Activated CD8-positive, alpha-beta T cell treated with anti-CD3 and anti-CD28 coated beads, Interleukin-2, amount 10 ng/mL, durations not matched to agents 7 days and 5 days (primary cell): Measurements from ENCODE around the gene PRRX1. TPM values are rescaled to one million over a fixed set of nuclear protein-coding genes. Genes with fewer than 3 reads are reported as not detected.

ENCODE experiments used
- ATAC-seq: fragments of 150-1000 bp; cut with Tn5 transposase; one replicate; pipeline ENCODE4 v1.10.0; 2021; ENCODE audit warnings: moderate library complexity
- CTCF ChIA-PET: fragments of 350-600 bp; sonication (Branson Sonifier 250); formaldehyde crosslinking; loops from one replicate; lab custom pipeline; 2021; ENCODE audit warnings: antibody characterized with exemption; lab: Charles Lee
- POLR2A ChIA-PET: fragments of 350-600 bp; sonication (Branson Sonifier 250); formaldehyde crosslinking; loops from one replicate; lab custom pipeline; 2021; ENCODE audit warnings: antibody characterized with exemption; lab: Charles Lee
- DNase-seq: peaks from one replicate; pipeline ENCODE4 v3.0.0-alpha.2; 2020
- H3K27ac Mint-ChIP-seq: one replicate; pipeline ENCODE4 v1.8.0; 2021; ENCODE audit warnings: mild to moderate bottlenecking, mixed read lengths
- H3K27me3 Mint-ChIP-seq: one replicate; pipeline ENCODE4 v1.8.0; 2021; ENCODE audit warnings: low read depth, mixed read lengths
- H3K36me3 Mint-ChIP-seq: one replicate; pipeline ENCODE4 v1.8.0; 2021; ENCODE audit warnings: low read depth, mixed read lengths
- H3K4me1 Mint-ChIP-seq: one replicate; pipeline ENCODE4 v1.8.0; 2021; ENCODE audit warnings: low read depth, mixed read lengths
- H3K4me3 Mint-ChIP-seq: one replicate; pipeline ENCODE4 v1.8.0; 2021; ENCODE audit warnings: mild to moderate bottlenecking, mixed read lengths
- H3K9me3 Mint-ChIP-seq: one replicate; pipeline ENCODE4 v1.8.0; 2022; ENCODE audit warnings: mixed read lengths; ENCODE audit not compliant: insufficient read depth
- total RNA-seq, 2 experiments: library from RNA; stranded (reverse); gene quantifications; one replicate each; pipeline ENCODE4 v1.2.3, GENCODE V29; 2021

The PRRX1 gene
- total RNA-seq, 2 experiments from 2014 or later = not detected

- Mint-ChIP-seq H3K27me3 (peaks cover 52% of the 10 kb centered on the region), H3K9me3 (no peaks in the 10 kb centered on the region), H3K4me1 (peaks cover 4% of the 10 kb centered on the region), H3K27ac (no peak overlapping the region), H3K4me3 (no peak overlapping the region), H3K36me3 (peaks cover 4% of the 10 kb centered on the region)
- POLR2A ChIA-PET = no interaction called here
- CTCF ChIA-PET = interaction anchor here (1.3 kb wide), 1 partner anchor 16 kb away, joined by 3 read pairs; no protein-coding TSS in a partner anchor
- no peak for DNase-seq
- ATAC-seq = no peak
Observed at GRCh38 chr1:170657275-170657853, 6.6 kb upstream of the PRRX1 start.

- peaks cover 58% of the 10 kb centered on the region for H3K27me3 Mint-ChIP-seq
- peaks cover 4% of the 10 kb centered on the region for H3K36me3 Mint-ChIP-seq
- no peak overlapping the region for H3K4me3 Mint-ChIP-seq
- ChIA-PET POLR2A (interaction anchor here (0.5 to 0.6 kb wide), 2 partner anchors 730 to 767 kb away, joined by 3 read pairs; no protein-coding TSS in a partner anchor), CTCF (interaction anchor here (2.2 kb wide), 1 partner anchor 29 kb away, joined by 8 read pairs; no protein-coding TSS in a partner anchor)
- ATAC-seq (no peak), DNase-seq (no peak)
- no peaks in the 10 kb centered on the region for H3K9me3 Mint-ChIP-seq
- H3K27ac Mint-ChIP-seq = no peak overlapping the region
- peaks cover 5% of the 10 kb centered on the region for H3K4me1 Mint-ChIP-seq
Observed at GRCh38 chr1:170659399-170660035, 4.4 kb upstream of the PRRX1 start.

DNA sequence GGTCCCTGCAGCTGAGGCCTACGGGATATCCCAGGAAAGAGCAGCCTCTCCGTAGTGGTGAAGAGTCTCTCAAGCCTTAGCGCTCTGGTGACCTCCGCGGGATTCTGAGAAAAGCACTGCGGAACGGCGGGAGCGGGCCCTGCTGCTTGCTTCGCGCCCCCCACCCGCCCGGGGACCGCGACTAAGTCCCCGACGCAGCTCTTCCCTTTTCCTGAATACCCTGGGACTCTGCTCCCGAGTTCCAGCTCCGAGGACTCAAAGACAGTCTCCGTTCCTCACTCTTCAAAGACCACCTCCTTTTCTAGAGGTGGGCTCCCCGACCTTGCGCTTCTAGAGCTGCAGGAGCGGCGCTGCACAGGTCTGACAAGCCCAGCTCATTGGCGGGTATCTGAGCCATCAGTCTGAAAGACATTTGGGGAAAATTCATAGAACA, 3.6 kb upstream of the PRRX1 start:
- Mint-ChIP-seq H3K27me3 (peaks cover 65% of the 10 kb centered on the region), H3K9me3 (no peaks in the 10 kb centered on the region), H3K4me1 (peaks cover 5% of the 10 kb centered on the region), H3K4me3 (no peak overlapping the region), H3K36me3 (peaks cover 4% of the 10 kb centered on the region), H3K27ac (no peak overlapping the region)
- POLR2A ChIA-PET = interaction anchor here (0.5 to 0.6 kb wide), 2 partner anchors 730 to 766 kb away, joined by 3 read pairs; no protein-coding TSS in a partner anchor
- CTCF ChIA-PET = interaction anchor here (2.2 kb wide), 1 partner anchor 28 kb away, joined by 8 read pairs; no protein-coding TSS in a partner anchor
- no peak for DNase-seq
- no peak for ATAC-seq

- ChIA-PET POLR2A (no interaction called here), CTCF (interaction anchor here (0.8 to 2.2 kb wide), 2 partner anchors 28 to 565 kb away, joined by 3 to 8 read pairs; no protein-coding TSS in a partner anchor)
- ATAC-seq (no peak), DNase-seq (no peak)
- Mint-ChIP-seq H3K9me3 (no peaks in the 10 kb centered on the region), H3K4me3 (no peak overlapping the region), H3K27me3 (peaks cover 70% of the 10 kb centered on the region), H3K27ac (no peak overlapping the region), H3K4me1 (peaks cover 5% of the 10 kb centered on the region), H3K36me3 (peaks cover 4% of the 10 kb centered on the region)
Observed at GRCh38 chr1:170660871-170661645, 2.9 kb upstream of the PRRX1 start.

DNA sequence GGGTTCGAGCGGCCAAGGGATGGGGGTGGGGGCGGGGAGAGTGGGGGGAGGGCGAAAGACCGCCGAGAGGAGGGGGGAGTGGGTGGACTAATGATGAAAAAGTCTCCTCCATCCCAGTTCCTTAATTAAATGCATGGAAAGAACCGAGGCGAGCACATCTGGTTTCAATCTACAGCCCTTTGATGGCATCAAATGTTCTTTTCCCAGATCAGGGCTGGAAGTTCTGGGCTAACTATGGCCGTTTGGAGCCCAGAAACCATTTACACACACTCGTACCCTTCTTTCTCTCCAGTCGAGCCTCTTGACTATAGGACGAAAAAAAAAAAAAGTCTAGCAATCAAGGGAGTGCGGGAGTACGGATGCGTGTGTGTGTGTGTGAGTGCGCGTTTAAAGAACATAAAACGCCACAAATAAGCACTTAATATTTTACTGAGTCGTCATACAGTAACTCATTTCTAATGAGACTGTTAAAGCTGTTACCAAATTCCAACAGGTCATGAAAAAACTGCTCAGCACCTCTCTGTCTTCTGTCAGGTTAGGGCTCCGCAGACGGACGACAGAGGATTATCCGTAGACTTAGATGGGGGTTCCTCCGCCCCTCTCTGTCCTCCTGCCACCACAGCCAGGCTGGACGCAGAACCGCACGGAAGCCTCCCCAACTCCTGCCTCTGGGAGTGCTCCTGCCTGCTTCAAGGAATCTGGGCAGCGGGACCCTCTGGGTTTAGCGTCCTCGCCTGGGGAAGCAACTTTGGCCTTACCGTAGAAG, 2.1 kb upstream of the PRRX1 start:
- POLR2A ChIA-PET = no interaction called here
- Mint-ChIP-seq H3K9me3 (no peaks in the 10 kb centered on the region), H3K27me3 (peaks cover 75% of the 10 kb centered on the region), H3K27ac (no peak overlapping the region), H3K36me3 (peaks cover 8% of the 10 kb centered on the region), H3K4me1 (peaks cover 8% of the 10 kb centered on the region), H3K4me3 (peak overlapping the region; percentile 12)
- CTCF ChIA-PET = interaction anchor here (0.8 kb wide), 1 partner anchor 565 kb away, joined by 3 read pairs; no protein-coding TSS in a partner anchor
- DNase-seq = no peak
- no peak for ATAC-seq

DNA sequence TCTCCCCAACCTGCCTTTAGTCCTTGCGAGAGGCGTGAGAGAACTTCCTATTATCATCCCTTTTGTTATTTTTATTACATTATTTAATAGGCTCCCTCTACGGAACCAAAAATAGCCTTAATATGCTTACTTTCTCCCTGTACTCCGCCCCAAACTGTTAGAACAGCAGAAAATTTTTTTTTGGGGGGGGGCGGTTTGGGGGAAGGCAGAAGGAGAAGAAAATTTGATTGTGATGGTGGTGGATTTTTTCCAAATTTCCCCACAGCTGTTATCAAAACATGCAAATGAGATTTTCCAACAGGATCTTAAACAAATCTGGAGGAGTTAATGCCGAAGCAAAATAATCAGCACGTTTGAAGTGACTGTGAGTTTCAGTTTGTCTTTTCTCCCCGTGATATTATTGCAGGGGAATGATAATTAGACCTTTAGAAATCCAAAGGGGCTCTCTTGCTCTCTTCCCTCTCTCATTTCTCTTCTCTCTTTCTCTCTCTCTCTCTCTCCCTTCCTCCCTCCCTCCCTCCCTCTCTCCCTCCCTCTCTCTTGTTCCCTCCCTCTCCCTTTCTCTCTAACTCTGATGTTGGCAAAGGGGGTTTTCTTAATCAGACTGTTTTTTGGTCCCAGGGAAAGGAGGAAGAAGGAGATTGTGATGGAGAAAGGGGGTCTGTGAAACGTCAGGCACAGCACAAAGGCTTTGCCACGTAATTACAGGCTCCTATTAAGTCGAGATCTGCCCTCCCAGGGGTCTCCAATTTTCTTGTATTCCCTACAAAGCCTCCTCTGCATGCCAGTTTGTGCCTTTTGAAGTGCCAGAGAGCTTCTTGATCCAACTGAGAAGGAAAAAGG, 1.1 kb upstream of the PRRX1 start:
- Mint-ChIP-seq H3K4me3 (peak overlapping the region; percentile 12), H3K9me3 (no peaks in the 10 kb centered on the region)

DNA sequence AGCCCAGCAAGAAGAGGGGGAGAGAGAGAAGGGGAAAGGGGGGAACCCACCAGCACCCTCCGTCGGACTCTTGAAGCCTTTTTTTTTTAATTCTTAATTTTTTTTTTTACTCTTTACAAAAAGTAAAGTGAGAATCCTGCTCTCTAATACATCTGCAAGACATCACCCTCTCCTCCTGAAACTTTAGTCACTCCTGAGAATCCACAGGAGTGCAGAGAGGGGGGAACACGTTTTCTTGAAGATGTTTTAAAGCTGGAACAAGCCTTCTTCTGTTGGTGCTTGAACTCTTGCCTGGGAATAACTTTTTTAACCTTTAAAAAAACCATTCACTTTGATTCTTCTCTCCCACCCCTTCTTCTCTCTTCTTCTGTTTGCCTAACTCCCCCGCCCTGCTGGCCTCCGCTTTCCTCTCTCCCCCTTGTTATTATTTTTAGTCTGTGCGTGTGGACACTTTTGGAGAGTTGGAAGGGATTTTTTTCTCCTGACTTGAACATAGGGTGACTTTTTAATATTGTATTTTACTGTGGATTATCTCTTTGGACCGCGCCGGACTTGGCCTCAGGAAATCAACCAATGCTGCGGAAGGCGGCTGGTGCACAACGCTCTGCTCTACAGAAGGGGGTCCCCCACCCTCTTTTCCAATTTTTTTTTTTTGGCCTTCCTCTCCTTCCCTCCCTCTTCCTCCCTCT, 383 bp upstream of the PRRX1 start:
- H3K4me1 Mint-ChIP-seq = peaks cover 17% of the 10 kb centered on the region
- H3K27me3 Mint-ChIP-seq = peaks cover 85% of the 10 kb centered on the region
- DNase-seq (no peak), ATAC-seq (no peak)
- H3K4me3 Mint-ChIP-seq = no peak overlapping the region
- CTCF ChIA-PET = no interaction called here
- H3K36me3 Mint-ChIP-seq = peaks cover 13% of the 10 kb centered on the region
- H3K27ac Mint-ChIP-seq = no peak overlapping the region
- POLR2A ChIA-PET = no interaction called here
- no peaks in the 10 kb centered on the region for H3K9me3 Mint-ChIP-seq

More for the DNA sequence above, 1.1 kb upstream of the PRRX1 start:
- H3K27ac Mint-ChIP-seq = no peak overlapping the region
- peaks cover 11% of the 10 kb centered on the region for H3K4me1 Mint-ChIP-seq
- peaks cover 80% of the 10 kb centered on the region for H3K27me3 Mint-ChIP-seq
- no peak for DNase-seq
- no peak for ATAC-seq
- CTCF ChIA-PET = no interaction called here
- peaks cover 10% of the 10 kb centered on the region for H3K36me3 Mint-ChIP-seq
- POLR2A ChIA-PET = no interaction called here

DNA sequence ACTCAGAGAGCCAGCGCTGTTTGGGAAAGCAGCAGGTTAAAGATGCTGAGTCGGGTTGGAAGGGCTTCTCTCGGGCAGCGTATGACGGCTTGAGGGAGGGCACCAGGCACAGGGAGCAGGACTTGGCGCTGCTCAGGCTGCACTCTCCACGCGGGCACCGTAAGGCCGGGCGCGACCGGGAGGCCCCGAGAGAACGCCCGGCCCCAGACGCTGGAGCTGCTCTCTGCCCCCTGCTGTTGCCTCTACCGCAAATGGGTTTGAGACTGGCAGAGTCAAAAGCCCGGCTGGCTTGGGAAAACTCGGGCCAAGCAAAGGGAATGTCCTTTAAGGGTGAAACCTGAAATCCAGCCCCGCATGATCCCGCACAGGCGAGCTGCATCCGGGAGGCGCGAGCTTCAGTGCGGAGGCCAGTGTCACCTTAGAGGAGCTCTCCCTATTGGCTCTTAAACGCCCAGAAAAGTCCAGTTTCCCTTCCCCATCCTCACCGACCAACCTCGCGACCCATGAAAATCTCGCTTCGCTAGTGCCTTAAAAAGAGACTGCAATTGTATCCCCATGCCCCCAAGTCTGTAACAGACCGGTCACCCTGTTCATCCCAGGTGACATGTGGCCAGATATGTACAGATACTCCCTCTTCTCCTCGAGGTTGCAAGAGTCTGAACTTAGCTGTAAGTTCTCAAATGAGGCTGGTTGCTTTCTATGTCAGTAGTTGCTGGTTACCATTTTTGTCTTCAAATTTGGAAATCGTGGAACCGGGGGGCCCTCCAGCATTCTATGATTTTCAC, 1.1 kb downstream of the PRRX1 start:
- CTCF ChIA-PET = no interaction called here
- H3K4me3 Mint-ChIP-seq = no peak overlapping the region
- peak; percentile 36 for ATAC-seq
- POLR2A ChIA-PET = no interaction called here
- peaks cover 16% of the 10 kb centered on the region for H3K36me3 Mint-ChIP-seq
- no peak for DNase-seq
- peaks cover 86% of the 10 kb centered on the region for H3K27me3 Mint-ChIP-seq
- H3K4me1 Mint-ChIP-seq = peaks cover 17% of the 10 kb centered on the region
- no peak overlapping the region for H3K27ac Mint-ChIP-seq
- no peaks in the 10 kb centered on the region for H3K9me3 Mint-ChIP-seq

DNA sequence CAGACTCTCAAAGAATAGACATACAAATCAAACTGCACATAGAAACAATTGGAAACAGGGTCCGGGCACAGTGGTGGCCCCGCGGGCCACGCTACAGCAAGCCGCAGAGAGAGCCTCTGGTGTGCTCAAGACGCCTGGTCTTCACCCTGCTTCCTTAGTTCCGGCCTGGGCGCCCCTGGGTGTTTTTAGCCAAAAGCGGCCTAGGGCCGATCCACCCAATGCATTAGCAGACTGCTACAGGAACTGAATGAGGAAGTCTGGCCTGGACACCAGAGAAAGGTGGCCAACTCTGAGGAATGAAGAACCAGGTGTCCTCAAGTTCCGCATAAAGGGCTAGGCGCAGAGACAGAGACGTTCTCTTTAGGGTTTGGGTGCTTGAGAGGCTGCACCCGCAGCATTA, 1.7 kb downstream of the PRRX1 start:
- Mint-ChIP-seq H3K9me3 (no peaks in the 10 kb centered on the region), H3K4me1 (peaks cover 17% of the 10 kb centered on the region), H3K27ac (no peak overlapping the region), H3K36me3 (peaks cover 16% of the 10 kb centered on the region), H3K4me3 (no peak overlapping the region), H3K27me3 (peaks cover 86% of the 10 kb centered on the region)
- DNase-seq (no peak), ATAC-seq (no peak)
- CTCF ChIA-PET = interaction anchor here (1.1 kb wide), 1 partner anchor 301 kb away, joined by 3 read pairs; no protein-coding TSS in a partner anchor
- POLR2A ChIA-PET = no interaction called here
